ENCODE results near the gene MAPK8.

The MAPK8 gene

GRCh38 chr10:48480397-48481374, 174.2 kb downstream of the MAPK8 start:
- peak in 1 of 2 experiments; percentile 4 for DNase-seq

DNA sequence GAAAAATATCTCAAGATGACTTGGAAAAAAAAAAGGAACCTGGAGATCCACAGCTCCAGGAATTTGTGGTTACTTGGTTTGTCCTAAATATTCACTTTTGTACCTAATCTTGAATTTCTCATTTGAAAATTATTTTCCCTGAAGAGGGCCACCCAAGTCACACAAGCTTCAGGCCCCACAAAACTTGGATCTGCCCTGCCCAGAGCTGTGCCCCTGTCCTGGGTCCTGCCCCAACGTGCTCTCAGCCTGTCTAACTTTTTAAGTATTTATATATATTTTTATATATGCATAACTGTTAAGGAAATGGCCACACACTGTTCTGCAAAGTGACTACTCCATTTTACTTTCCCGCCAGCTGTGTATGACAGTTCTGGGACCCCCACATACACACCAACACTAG, 174.9 kb downstream of the MAPK8 start:
- no peak for DNase-seq

- DNase-seq: no peak
These were observed 175.7 kb downstream of the MAPK8 start for GRCh38 chr10:48482207-48482606.

DNA sequence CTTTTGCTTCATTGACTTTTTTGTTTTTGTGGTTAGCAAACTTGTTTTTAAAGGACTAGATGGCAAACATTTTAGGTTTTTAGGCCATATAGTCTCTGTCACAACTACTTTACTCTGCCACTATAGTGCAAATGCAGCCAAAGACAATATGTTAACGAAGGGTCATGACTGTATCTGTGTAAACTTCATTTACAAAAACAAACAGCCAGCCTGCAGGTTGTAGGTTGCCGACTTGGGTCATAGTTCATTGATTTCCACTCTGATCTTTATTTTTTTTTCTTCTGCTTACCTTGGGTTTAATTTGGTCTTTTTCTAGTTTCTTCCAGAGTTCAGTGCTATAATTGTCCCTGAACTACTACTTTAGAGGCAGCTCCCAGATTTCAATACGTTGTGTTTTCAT, 178.4 kb downstream of the MAPK8 start:
- DNase-seq: no peak

DNA sequence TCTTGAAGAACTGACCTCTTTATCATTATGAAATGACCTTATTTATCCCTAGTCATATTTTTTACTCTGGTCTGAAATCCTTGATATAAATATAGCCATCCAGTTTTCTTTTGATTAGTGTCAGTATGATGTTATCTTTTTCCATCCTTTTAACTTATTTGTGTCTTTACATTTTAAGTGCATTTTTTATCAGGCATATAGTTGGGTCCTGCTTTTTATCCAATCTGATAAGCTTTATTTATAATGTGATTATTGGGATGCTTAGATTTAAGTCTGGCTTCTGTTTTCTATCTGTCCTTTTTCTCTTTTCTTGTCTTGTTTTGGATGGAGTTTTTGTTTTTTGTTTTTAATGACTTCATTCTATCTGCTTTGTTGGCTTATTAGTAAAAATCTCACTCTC, 179.2 kb downstream of the MAPK8 start:
- no peak for DNase-seq

DNA sequence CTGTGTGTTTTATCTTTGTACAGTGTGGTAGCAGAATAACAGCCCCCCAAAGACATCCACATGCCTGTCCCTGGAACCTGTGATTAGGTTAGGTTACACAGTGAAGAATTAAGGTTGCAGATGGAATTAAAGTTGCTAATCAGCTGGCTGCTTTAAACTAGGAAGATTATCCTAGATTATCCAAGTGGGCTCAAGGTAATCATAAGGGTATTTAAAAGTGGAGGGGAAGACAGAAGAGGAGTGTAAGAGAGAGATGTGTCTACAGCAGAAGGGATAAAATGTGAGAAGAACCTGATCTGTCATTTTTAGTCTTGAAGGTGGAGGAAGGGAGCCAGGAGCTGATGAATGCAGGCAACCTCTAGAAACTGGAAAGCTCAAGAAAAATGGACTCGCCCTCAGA, 180.8 kb downstream of the MAPK8 start:
- DNase-seq: no peak

Data from NCI-H446 (cell line).